ENCODE results near the gene GRM1. TPM values are rescaled to one million over a fixed set of nuclear protein-coding genes. Genes with fewer than 3 reads are reported as not detected.

GRM1 gene
- polyA plus RNA-seq, 1 experiment = 0.02 TPM

DNA sequence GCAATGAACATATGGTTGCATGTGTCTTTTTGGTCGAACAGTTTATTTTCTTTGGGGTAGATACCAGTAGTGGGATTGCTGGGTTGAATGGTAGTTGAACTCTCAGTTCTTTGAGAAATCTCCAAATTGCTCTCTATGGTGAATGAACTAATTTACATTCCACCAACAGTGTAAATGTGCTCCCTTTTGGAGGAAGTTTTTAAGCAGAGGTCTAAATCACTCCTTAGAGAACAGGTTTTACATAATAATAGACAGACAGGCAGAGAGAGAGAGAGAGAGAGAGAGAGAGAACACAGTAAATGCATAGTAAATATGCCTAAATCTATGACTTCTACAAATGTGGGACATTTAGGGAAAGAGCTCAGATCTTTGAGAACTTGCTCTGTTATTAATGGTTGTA, 37.6 kb downstream of the GRM1 start:
- no peaks in the 10 kb centered on the region for H3K36me3 ChIP-seq (ENCODE audit: control insufficient read depth, insufficient read depth, low read length)
- no peak for DNase-seq (ENCODE audit: low read depth)
- ChIA-PET POLR2A (no interaction called here), CTCF (no interaction called here)
- H3K4me3 ChIP-seq (ENCODE audit: low read depth, low read length) = no peak overlapping the region
- H3K27me3 ChIP-seq (ENCODE audit: control insufficient read depth, insufficient read depth, low read length) = no peaks in the 10 kb centered on the region
- TF ChIP-seq CTCF (IDR thresholded peaks at IDR 0.05; ENCODE audit: insufficient read depth, low read depth, low read length) = no peak

- H3K4me3 ChIP-seq (ENCODE audit: low read depth, low read length) = no peak overlapping the region
- H3K36me3 ChIP-seq (ENCODE audit: control insufficient read depth, insufficient read depth, low read length) = no peaks in the 10 kb centered on the region
- no peaks in the 10 kb centered on the region for H3K27me3 ChIP-seq (ENCODE audit: control insufficient read depth, insufficient read depth, low read length)
- POLR2A ChIA-PET = no interaction called here
- TF ChIP-seq CTCF (IDR thresholded peaks at IDR 0.05; ENCODE audit: insufficient read depth, low read depth, low read length) = no peak
- CTCF ChIA-PET = no interaction called here
- DNase-seq (ENCODE audit: low read depth) = no peak
These were observed 42.9 kb downstream of the GRM1 start for GRCh38 chr6:146071781-146072180.

- no peak overlapping the region for H3K4me3 ChIP-seq (ENCODE audit: low read depth, low read length)
- CTCF ChIA-PET = no interaction called here
- no peak for TF ChIP-seq CTCF (IDR thresholded peaks at IDR 0.05; ENCODE audit: insufficient read depth, low read depth, low read length)
These were observed 49.1 kb downstream of the GRM1 start for GRCh38 chr6:146077992-146078391.

GRCh38 chr6:146087386-146087785, 58.5 kb downstream of the GRM1 start:
- Histone ChIP-seq H3K36me3 (ENCODE audit: control insufficient read depth, insufficient read depth, low read length) (no peaks in the 10 kb centered on the region), H3K4me3 (ENCODE audit: low read depth, low read length) (no peak overlapping the region), H3K27me3 (ENCODE audit: control insufficient read depth, insufficient read depth, low read length) (no peaks in the 10 kb centered on the region)
- ChIA-PET CTCF (no interaction called here), POLR2A (no interaction called here)
- DNase-seq (ENCODE audit: low read depth) = no peak
- TF ChIP-seq CTCF (IDR thresholded peaks at IDR 0.05; ENCODE audit: insufficient read depth, low read depth, low read length) = no peak

More at GRCh38 chr6:146077992-146078391, 49.1 kb downstream of the GRM1 start:
- Histone ChIP-seq H3K36me3 (ENCODE audit: control insufficient read depth, insufficient read depth, low read length) (no peaks in the 10 kb centered on the region), H3K27me3 (ENCODE audit: control insufficient read depth, insufficient read depth, low read length) (no peaks in the 10 kb centered on the region)
- POLR2A ChIA-PET = no interaction called here
- DNase-seq (ENCODE audit: low read depth) = no peak

DNA sequence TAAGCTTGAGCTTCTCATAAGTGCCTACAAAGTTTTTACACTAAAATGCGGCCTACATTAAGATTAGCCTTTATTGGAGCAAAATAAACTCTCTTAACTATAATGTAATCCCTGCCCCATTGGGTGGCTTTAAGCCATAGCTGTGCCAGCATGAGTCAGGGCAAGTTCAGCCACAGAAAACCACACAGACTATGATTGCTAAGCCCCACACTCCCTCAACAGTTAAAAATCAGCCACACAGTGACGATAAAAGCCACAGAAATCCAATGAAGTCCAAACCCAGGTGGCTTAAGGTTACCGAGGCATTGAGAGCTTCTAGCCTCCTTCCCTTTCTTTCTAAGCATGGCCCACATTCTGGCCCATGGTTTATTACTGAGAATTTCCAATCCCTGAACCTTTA, 61.6 kb downstream of the GRM1 start:
- no peak for TF ChIP-seq CTCF (IDR thresholded peaks at IDR 0.05; ENCODE audit: insufficient read depth, low read depth, low read length)
- CTCF ChIA-PET = no interaction called here

More for the DNA sequence above, 61.6 kb downstream of the GRM1 start:
- Histone ChIP-seq H3K4me3 (ENCODE audit: low read depth, low read length) (no peak overlapping the region), H3K27me3 (ENCODE audit: control insufficient read depth, insufficient read depth, low read length) (no peaks in the 10 kb centered on the region), H3K36me3 (ENCODE audit: control insufficient read depth, insufficient read depth, low read length) (no peaks in the 10 kb centered on the region)
- POLR2A ChIA-PET = no interaction called here
- DNase-seq (ENCODE audit: low read depth) = no peak

Data from BJ (cell line).